Umbilical cord (tissue), 2 donors: Measurements from ENCODE around the gene ATG10. TPM values are rescaled to one million over a fixed set of nuclear protein-coding genes. Genes with fewer than 3 reads are reported as not detected.
"Not testable (repeated sequence)": the region's sequence is repeated elsewhere in the genome, so short reads cannot be mapped to it uniquely, and the experiment has no call there.

Experiments used
- DNase-seq: peaks from one replicate; pipeline ENCODE4 v3.0.0-alpha.2; 2015; ENCODE audit warnings: low spot score
- total RNA-seq: library from RNA; depleted of rRNA; stranded (reverse); fragments of >200 nt; gene quantifications from one replicate; pipeline ENCODE4 v1.2.3, GENCODE V29; 2014; ENCODE audit warnings: low replicate concordance; ENCODE audit not compliant: insufficient read depth

The ATG10 gene
- total RNA-seq, 1 donor from 2014 or later: 11.3 TPM

DNA sequence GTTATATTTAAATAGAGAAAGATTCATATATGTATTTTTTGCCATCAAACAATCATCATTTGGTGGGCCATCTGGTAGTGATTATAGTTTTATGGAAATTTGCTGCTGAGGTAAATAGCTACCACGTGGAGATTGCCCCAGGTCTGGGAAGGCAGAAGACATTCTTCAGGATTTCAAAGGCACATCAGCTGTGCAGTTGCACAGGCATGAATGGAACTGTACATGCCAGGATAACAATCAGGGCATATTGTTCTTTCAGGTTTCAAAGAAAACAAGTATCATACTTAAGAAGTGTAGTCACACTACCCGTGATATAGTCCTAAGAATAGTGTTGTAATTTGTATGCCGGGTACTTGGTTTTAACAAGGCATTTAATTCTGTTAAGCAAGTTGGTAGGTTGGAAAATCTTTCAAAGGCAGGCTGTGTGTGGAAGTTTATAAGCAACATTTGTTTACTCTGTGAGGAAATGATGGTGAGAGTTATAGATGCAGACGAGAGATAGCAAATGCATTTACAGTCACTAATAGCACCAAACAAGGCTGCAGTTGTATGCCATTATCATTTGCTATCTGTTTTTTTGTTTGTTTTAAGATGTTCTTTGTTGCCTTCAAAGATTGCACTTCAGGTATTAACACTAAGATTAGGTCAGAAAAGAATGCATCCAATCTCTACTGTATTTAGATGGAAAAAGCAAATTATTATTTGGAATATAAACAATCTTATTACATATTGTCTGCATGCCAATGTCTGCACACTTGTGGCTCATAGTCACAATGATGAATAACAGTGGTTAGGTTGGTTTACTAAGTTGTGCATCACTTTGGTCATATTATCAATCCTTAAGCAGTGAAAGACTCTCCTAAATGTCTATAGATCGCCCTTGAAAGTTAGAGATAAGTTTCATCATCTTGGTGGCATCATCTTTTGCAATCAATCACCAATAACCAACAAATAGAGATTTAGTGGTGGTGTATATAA is 251.1 kb downstream of the ATG10 start:
- DNase-seq: no peak

DNA sequence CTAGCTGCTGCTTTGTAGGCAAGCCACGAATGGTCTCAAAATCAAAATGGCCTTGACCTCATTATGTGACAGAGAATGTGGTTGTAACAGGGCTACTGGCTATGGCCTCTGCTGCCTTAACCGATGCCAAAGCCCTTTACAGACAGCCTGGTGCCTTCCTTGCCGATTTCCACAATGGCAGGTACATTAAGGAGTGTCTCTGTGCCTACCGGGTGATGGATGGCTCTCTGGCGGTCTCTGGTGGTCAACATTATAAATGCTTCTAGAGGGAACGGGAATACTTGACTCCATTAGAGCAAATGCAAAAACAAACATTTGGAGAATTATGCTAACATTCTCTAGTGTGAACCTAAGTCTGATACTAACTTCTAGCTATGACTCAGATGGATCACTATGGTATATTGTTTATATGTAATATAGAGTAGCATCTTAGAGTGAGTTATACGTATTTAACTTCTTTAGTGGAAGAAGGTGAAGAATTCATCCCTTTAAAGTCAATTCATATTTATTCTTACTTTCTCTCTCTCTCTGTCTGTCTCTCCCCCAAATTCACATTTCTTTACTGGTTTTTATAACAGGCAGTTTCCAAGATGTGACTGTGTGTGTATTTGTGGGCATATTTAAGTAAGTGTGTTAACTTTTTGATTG is 253.8 kb downstream of the ATG10 start:
- peak; percentile 70 for DNase-seq

DNA sequence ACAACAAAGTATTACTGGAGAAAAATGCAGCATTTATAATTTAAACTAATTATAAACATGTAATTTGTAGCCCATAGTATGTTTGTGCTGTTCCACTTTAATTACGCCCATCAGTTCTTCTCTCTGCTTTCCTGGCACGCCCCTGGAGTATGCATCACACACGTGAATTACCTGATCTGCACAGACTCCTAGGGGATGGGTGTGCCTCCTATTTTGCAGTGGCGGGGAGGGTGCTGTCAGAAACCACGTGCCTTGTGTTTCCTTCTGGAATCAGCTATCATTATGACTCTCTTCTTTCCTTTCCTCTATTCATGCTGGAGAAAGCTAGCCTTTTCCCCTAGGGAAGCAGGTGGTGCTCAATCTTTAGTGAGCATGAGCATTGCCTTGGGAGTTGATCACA is 263.1 kb downstream of the ATG10 start:
- DNase-seq: no peak

GRCh38 chr5:82244151-82244550 is 272.3 kb downstream of the ATG10 start:
- DNase-seq: no peak

- DNase-seq: no peak
Observed at GRCh38 chr5:82244854-82245635, 273.2 kb downstream of the ATG10 start.

- DNase-seq: no peak
Observed at GRCh38 chr5:82246960-82247574, 275.2 kb downstream of the ATG10 start.

- no peak for DNase-seq
Observed at GRCh38 chr5:82252744-82253143, 280.9 kb downstream of the ATG10 start.

- DNase-seq: no peak
Observed at GRCh38 chr5:82255844-82256243, 284.0 kb downstream of the ATG10 start.

DNA sequence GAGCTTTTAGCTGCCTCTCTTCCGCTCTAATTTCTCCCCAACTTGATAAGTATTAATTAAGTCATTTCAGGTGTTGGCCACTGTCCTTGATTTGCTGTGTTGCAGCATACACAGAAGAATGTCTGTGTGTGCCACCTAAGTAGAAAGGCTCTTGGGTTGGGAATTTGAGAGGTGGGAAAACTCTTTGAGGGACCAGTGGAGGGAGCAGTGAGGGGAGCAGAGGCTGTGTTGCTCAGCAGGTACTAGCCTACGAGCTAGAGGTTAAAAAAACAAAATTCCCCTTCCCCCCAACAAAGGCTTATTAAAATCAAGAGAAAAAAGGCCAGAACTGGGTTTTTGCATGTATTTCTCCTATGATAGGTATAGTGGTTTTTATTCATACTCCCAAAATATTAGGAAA is 285.4 kb downstream of the ATG10 start:
- no peak for DNase-seq

DNA sequence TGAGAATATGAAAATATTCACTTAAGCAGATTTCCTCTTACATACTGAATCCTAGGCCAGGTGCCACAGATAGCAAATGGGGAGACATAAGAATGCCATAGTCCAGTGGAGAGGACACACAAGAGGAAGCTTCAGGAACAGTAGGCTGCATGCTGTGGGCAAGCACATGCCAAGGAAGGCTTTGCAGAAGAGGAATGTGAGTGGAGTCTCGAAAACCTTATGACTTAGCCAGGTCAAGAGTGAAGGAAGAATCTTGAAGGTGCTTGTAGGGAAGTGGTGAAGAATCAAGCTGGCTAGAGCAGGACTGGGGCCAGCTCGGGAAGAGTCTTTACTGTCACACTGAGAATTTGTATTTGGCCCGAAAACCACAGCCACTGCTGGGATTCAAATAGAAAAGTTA is 285.9 kb downstream of the ATG10 start:
- no peak for DNase-seq

DNA sequence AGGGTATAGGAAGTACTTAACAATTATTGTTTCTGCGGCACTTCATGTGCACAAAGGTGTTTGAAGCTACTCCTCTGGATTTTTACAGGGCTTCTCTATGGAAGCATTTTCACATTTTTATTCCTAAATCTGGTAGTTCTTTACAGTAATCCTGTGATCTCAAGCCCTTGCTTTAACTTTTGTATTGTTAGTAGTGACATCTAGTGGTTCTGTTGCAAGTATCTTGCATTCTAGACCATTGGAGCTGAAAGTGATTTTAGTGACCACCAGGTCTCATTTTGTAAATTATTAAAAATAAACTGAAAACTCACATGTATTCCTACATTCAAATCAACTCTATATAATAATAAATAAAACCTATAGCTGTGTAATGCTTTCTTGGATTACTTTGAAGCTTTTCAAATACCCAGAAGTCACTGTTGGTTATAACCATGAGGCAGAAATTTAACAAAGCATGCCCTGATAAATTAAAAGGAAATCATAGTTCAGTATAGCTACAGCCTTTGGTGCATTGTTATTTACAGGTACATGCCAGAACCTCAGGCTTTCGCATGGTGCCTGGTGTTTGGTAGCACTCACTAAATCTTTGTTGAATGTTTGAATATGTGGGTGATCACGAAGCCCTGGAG is 287.5 kb downstream of the ATG10 start:
- peak; percentile 57 for DNase-seq

DNA sequence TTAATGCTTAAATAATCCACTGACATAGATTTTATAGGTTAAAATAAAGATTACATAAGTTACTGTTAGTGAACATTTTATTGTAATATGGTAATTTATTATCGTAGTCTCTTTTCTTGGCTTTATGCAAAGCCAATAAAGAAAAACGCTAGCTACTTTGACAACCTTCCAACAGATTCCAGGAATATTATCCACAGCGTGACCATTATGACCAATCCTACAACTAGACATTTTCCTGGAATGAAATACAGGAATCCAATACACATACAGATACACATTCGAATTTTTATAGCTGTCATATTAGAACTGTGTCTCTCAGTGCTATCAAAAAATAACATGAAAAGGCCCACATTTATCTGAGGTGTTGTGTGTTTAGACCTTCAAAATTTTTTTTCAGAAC is 293.2 kb downstream of the ATG10 start:
- peak; percentile 22 for DNase-seq

- not testable (repeated sequence) for DNase-seq
Observed at GRCh38 chr5:82267297-82267933, 295.6 kb downstream of the ATG10 start.

DNA sequence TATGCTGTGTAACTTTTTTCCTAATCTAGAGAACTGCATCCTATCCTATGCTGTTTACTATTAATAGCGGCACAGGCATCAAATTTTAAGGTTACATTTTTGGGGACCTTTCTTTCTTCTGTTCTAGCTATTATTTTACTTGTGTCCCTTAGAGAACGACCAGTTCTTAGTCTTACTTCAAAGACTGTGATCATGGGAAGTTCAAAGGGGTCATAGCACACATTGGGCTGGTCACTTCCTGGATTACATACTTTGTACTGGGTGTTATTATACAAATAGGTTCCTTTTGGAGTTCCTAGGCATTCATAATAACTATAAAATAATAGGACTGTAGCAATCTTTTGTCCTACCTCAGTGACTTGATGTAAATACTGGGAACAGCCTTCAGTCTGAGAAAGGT is 297.5 kb downstream of the ATG10 start:
- not testable (repeated sequence) for DNase-seq

- not testable (repeated sequence) for DNase-seq
Observed at GRCh38 chr5:82272571-82273356, 300.9 kb downstream of the ATG10 start.

GRCh38 chr5:82273426-82273825 is 301.6 kb downstream of the ATG10 start:
- not testable (repeated sequence) for DNase-seq

DNA sequence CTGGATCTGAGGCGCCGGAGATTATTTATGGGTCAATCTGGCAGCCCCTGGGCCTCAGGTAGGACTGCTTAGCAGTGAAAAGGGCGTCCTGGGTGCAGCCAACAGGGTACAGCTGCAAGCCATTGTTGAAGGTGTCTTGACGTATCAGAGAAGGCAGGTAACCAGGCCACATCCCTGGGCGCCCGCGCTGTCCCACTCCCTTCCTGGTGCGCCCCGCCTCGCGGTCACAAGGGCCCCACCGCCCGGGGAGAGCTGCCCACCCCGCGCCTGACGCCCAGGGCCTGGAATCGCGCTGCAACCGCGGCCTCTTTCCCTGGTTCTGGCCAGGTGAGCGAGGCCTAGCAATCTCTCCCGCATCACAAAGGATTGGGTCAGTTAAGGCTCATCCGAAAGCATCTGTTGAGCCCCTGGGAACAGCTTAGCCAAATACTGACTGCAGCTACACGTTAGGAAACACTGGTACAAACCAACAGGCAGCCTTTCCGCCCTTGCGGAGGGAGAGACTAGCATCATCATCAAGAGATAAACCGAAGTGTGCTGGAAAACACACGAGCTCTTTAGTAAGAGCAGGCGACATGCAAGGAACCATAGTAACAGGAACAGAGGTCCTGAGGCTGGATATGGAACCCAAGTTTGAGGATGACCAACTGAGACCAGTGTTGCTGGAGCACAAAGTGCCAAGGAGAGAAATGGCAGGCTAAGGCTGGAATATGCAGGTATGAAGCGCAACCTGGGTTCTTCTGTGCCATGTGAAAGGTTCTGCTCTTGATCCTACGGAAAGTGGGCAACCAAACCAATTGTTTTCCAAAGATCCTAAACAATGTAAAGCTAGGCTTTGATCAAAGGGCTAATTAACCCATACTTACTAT is 302.8 kb downstream of the ATG10 start:
- no peak for DNase-seq

DNA sequence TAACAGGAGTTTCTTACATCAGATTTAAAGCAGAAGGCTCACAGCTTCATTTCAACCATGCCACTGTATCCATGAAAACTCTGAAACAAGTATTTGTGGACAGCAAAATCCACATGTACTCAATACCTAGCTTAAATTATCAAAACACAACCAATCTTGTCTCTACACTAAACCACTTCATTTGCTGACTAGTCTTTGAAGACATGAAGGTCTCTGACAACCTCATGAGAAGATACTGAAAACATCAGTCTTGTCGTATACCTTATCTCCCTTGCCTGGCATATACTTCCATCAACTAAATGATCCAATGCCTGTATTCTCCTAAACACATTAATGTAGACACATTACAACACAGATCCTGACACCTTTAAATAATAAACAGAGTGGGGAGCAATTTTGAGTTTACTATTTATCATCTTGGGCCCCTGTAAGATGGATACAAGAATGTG is 303.4 kb downstream of the ATG10 start:
- DNase-seq: no peak
